Measurements from ENCODE around the gene TNS1.

Gene TNS1

DNA sequence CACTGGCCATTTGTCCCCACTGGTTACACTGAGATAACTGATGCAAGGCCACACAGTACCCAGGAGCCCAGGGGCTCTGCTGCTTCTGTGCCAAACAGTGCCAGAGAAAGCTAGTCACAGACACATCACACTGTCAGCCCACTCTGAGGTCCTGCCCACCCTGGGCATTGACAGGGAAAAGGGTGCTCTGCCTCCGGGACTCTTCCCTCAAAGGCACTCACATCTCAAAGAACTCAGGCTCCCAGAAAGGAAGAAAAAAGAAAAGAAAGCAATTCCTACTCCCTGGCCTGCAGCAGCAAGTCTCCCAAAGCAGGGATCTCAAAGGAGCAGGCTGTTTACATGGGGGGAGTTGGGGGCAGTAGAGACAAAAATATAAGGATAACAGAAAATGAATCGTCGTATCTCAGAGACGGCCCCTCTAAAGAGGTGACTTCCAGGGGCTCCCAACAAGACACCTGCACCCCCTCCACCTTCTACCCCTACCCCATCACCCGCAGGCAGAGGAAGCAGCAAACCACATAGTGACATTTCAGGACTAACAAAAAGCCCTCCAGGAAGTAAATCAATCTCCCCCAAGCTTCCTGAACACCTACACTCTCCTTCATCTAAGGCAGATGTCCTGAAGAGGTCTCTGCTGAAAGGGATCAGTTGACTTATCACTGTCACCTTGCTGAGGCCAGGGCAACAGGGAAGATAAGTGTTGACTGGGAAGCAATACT is 247.6 kb downstream of the TNS1 start:
- DNase-seq: no peak

- DNase-seq: no peak
These were observed 249.2 kb downstream of the TNS1 start for GRCh38 chr2:217753460-217754200.

DNA sequence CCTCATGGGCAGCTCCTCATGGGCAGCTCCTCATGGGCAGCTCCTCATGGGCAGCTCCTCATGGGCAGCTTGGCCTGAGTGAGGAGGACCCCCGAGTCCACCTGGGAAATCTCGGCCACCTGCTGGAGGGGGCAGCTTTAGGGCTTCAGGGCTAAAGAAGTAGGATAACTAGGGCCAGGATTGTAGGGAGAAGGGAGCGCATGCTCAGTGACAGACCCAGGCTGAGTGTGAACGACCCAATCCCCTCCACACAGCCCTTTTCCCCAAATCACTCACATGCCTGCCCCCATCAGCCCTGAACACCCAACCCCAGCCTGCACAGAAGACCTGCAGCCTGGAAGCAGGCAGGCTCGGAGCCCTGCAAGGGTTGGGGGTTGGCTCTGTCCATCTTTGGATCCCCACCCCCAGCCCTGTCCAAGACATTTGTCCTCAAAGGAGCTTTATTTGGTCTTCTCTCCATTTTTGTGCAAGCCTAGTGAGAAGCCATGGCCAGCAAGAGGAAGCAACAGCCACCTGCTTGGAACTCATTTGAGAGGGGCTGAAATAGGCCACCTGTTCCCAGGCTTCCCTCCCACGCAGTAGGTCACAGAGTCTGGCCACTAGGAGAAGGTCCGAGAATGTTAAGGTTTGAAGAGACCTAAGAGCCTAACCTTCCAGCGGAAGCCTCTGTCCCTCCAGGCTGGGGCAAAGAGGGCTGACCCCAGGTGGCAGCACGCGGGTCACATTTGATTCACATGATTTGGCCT is 249.9 kb downstream of the TNS1 start:
- no peak for DNase-seq

GRCh38 chr2:217751952-217752351 is 250.8 kb downstream of the TNS1 start:
- DNase-seq: no peak

- DNase-seq: no peak
These were observed 251.6 kb downstream of the TNS1 start for GRCh38 chr2:217751192-217751591.
